Amniotic stem cell (primary cell): Measurements from ENCODE around the gene AKR1B15.
"Not testable (repeated sequence)": the region's sequence is repeated elsewhere in the genome, so short reads cannot be mapped to it uniquely, and the experiment has no call there.

ENCODE experiments used
- DNase-seq: peaks from one replicate; lab custom pipeline; 2025; lab: John Stamatoyannopoulos, UW

AKR1B15 gene

DNA sequence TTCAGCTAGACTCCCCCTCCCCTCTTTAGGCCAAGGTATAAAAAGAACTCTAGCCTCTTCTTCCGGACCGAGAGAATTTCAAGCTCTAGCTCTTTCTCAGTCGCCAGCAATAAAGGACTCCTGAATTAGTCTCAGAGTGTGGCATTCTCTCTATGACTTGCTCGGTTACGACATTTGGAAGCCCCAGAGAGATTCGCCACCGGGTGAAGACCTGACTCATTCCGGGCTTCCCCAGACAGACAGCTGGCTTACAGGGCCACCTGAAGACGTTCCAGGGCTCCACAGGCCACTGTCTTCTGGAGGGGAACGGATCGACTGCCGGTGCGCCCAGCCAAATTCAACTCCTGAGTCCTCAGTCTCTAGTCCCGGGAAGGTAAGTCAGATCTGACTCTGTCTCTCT is at the start of gene AKR1B15:
Gene AKR1B15 (plus strand): TSS at position 234 of the 400 bp plus-strand sequence. CDS start 15,510 bp downstream, outside the sequence.
- DNase-seq, result no peak

DNA sequence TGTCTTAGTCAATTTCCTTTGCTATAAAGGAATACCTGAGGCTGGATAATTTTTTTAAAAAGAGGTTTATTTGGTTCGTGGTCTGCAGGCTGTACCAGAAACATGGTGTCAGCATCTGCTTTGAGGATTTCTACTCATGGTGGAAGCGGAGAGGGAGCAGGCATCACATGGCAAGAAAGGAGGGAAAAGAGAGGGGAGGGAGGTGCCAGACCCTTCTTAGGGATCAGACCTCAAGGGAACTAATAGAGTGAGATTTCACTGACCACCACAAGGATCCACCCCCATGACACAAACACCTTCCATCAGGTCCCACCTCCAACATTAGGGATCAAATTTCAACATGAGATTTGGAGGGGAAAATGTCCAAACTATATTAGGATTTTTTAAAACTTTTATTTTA is 48.5 kb upstream of the AKR1B15 start:
- DNase-seq, result no peak

DNA sequence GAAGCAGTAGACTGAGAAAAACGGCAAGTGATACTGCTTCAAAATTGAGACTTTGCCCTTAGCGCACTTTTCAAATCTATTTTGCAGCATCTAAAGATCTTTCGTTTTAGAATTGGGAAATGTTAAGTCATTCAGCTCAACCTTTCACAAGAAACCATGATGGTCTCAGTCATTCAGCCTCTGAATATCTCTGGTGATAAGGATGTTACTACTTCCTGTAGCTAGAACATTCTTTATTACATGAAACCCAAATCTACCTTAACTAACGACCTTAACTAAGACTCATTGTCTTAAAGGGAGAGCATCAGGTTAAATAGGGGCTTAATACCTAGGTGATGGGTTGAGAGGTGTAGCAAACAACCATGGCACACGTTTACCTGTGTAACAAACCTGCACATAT is 47.9 kb upstream of the AKR1B15 start:
- no peak for DNase-seq

DNA sequence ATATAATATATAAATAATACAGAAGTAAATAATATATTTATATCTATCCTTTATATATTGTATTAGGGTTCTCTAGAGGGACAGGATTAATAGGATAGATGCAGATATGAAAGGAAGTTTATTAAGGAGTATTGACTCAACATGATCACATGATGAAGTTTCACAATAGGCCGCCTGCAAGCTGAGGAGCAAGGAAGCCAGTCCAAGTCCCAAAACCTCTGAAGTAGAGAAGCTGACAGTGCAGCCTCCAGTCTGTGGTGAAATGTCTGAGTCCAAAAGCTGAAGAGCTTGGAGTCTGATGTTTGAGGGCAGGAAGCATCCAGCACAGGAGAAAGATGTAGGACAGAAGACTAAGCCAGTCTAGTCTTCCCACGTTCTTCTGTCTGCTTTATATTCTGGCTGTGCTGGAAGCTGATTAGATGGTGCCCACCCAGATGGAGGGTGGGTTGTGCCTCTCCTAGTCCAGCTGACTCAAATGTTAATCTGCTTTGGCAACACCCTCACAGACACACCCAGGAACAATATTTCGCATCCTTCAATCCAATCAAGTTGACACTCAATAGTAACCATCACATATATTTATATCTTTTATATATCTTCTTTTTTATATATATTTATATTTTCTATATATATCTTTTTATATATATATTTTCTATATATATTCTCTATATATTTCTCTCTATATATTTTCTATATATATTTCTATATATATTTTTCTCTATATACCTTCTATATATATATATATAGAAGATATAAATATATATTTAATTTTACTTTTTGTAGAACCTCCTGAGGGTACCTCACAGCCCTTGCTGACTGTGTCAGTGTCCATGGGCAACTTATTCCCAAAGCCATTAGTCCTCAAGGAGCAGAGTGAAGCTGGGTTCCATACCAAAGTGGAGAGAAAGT is 46.2 kb upstream of the AKR1B15 start:
- no peak for DNase-seq

DNA sequence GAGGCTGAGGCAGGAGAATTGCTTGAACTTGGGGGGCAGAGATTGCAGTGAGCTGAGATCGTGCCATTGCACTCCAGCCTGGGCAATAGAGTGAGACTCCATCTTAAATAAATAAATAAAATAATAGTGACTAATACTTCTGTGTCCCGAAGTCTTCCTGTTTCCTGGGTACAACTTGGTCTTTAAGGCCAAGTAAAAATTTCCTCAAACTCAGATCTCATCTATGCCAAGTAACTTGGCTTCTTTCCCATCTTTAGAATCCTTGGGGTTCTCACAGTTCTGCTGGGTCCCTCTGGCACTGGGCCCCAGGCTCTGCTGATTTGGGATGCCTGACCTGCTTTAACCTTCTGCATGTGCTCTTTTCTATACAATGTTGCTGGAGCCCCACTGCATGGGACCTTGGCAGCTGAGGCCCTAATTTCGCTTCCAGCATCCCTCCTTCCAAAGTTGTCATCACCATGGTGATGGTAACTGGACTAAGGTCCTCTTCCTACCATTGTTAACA is 44.2 kb upstream of the AKR1B15 start:
- DNase-seq, result no peak

DNA sequence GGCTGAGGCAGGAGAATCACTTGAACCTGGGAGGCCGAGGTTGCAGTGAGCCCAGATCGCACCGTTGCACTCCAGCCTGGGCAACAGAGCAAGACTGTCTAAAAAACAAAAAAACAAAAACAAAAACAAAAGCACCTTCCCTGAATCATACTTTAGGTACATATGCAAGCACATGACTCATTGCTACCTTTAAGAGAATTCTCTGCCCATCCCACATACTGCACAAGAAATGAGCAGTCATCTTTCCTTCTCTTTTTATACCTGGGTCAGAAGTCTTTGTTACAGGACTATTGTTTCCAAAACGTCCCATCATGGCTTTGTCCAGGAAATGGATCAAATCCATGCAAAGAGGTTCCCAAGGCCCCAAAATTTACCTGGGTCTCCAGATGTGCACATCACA is 43.1 kb upstream of the AKR1B15 start:
- DNase-seq, result no peak

DNA sequence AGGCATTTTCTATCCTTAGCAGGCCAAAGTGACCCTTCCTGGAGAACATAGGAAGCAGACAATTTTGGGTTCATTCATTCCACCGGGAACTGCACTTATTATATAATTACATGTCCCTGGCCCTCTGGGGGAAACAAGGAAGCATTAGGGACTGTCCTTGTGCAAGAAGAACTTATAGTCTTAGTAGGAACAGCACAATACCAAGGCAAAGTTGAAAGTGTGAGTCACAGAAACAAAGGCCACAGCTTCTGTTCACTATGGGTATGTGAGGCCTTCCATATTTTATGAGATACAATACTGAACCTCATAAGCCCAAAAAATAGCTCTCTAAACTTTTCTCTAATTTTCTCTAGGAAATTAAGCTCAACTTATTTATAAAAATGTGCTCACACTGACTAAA is 39.9 kb upstream of the AKR1B15 start:
- DNase-seq, result no peak

DNA sequence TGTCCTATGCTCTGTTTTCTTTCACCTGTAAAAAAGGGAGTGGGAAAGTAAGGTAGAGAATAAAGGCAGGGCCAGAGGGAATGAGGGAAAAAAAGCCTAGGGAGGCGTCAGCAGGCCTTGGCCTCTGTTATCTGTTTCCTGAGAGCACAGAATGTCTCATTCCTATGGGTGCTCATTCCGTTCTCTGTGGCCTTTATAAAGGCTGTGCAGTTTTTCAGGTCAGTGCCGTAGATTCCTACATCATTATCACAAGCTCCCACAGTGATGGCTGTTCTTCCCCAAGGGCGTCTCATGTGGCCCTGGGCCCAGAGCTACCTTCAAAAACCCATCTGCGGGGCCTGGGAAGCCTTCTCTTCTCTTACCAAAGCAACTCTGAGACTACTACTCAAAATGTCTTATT is 38.3 kb upstream of the AKR1B15 start:
- no peak for DNase-seq

DNA sequence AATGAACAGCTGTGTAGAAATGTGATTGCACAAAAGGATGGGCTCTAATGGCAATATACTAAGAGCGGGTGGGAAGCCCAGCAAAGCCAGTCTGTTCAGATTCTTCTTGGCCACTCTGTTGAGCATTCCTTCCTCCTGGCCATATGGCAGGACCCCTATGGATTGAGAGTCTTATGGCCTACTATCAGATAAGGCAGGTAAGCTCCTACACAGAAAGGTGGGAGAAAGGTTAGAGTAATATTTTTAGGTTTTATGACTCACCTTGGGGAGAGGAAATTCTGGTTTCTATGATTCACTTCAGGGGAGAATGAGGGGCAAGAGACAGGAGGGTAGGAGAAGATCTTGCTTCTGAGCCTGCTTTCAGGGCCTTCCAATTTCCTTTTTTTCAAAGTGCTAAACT is 36.6 kb upstream of the AKR1B15 start:
- no peak for DNase-seq

DNA sequence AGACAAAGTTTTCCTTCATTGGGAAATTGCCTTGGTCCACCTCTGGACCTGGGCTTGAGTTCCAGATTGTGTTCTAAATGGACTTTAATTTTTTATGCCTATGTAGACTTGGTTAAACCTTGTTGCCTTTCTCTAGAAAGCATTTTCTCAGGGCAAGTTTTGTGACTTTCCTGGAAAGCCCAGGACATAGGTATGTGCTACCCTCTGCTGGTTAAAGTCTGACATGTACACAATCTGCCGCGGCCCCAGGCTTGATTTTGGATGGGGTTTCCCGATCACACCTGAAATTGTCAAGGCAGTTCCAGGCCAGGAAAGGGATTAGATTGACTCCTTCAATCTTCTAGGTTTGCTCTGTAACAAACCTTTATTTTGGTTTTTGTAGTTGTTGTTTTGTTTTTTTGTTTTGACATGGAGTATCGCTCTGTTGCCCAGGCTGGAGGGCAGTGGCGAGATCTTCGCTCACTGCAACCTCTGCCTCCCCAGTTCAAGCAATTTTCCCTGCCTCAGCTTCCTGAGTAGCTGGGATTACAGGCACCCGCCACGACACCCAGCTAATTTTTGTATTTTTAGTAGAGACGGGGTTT is 35.6 kb upstream of the AKR1B15 start:
- peak; percentile 41 for DNase-seq

DNA sequence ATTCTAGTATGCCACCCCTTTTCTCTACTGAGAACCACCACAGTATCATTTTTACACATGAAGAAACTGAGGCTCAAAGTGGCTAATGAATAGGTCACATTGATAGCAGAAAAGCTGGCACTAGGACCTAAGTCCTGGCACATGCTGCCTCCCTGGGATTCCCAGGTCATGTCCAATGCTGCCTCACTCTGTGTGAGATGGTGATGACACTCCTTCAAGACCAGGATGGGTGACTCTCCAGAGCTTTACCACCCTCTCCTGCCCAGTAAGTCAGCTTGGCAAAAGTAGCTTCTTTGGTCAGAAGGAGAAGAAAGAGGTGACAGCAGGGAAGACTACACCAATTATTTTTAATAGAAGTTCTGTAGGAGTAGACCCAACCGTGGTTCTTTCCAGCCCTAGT is 34.8 kb upstream of the AKR1B15 start:
- no peak for DNase-seq

DNA sequence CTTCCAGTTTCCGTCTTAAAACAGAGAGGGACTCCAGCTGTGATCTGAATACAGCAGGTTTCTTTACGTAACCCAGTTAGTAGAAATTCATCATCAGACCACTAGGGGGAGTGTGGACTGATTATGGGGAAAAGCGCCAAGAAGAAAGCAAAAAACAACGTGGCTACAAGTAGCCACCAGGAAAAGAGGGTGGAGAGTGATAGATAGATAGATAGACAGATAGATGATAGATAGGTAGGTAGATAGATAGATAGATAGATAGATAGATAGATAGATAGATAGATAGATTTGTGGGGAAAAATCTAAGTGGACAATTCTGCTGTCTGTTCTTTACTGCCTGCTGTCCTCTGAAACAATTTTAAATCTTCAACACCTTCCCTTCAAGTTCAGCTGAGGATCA is 34.2 kb upstream of the AKR1B15 start:
- DNase-seq, result peak; percentile 20

DNA sequence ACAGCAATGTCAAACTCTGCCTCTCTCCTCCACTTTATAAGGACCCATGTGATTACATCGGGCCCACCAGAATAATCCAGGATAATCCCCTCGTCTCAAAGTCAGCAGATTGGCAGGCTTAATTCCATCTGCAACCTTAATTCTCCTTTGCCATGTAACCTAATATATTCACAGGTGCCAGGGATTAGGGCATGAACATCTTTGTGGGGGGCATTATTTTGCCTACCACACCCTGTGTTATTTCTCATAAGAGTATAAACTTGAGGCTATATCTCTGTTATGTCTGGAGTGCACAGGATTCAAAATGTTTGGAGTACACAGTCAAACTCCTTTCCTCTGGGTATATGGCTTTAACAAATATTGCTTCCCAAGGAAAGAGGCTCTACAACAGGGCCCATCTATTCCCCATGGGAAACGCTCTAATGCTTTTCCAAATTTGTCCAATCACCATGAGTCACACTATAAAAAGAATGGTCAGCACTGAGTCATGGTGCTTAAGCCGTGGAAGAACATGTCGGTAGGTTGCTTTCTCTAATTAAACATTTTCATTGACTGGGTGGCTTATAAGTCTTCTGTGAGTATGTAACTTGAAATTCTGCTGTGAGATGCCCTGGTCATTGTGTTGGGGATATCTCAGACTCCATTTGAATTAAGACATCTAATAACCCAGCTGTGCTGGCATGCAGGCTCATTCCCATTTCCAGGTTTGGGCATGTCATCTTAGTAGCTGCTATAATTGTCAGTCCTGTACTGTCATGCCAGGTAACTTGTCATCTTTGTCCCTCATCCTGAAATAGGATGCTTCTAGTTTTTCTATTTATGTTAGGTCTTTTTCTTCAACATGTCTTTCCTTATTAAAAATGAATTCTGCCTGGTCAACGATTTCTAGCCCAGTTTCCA is 33.1 kb upstream of the AKR1B15 start:
- peak; percentile 40 for DNase-seq

DNA sequence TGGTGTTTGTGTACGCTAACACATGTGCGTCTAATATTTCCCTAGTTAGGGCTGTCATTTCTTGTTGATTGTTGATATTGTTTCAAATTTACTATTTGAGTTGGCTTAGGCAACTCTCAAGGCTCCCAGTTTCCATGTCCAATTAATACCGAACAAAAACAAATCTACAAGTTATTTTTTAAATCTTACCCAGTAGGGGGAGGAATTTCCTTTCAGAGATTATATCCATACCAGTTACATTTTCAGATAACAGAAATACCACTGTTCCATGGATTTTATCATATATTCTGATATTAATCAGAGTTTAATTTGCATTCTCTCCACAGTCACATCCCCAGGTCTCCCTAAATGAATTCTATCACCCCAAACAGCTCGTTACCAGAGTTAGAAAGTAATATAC is 28.8 kb upstream of the AKR1B15 start:
- DNase-seq, result no peak

DNA sequence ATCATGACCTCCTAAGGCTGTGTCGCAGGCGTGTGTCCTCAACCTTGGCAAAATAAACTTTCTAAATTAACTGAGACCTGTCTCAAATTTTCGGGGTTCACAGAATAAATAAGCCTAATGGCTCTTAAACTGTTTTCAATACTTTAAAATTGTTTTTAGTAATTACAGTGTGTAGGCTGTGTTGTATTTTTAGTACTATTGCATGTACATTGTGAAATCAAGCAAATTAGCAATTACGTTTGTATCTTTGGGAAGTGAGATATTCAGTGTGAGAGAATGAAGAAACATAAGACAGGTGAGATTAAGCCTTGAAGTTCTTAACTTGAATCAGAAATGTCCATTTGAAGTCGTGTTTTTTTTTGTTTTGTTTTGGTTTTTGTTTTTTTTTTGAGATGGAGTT is 26.3 kb upstream of the AKR1B15 start:
- DNase-seq, result no peak

DNA sequence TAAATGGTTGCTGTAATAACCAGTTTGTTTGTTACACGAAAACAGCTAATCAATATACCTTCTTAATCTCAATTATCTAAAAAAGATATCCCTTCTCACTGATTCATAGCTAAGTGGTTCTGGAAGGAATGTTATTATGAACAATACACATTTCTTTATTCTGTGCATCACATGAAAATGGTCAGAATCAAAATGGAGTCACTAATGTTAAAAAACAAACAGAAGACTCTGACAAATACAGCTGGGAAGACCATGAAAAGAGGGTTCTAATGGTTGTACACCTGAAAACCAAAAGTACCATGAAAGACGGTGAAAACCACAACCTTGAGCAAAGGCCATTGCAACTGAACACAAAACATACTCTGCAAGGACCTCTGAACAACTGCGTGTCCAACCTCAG is 23.5 kb upstream of the AKR1B15 start:
- DNase-seq, result not testable (repeated sequence)

DNA sequence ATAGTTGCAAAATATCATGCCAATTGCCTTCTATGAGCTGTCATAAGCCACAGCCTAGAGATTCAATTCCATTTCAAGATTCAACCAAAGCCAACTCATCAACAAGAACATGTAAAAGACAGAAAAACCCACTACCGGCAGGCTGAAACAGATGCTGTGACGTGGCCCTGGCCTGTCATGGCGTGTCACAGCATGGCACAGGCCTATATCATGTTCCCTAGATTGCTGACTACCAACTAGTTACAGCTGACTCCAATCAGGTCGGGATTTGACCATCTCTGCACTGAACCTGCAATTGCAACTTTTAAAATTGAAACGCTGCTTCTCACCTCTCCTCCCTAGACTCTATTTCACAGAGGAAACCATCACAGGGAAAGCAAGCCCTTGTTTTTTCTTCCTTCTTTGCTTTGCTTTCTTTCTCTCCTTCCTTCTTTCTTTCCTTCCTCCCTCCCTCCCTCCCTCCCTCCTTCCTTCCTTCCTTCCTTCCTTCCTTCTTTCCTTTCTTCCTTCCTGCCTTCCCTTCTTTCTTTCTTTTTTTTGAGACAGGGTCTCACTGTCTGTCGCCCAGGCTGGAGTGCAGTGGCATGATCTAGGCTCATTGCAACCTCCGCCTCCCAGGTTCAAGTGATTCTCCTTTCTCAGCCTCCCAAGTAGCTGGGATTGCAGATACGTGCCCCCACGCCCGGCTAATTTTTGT is 22.2 kb upstream of the AKR1B15 start:
- DNase-seq, result not testable (repeated sequence)

DNA sequence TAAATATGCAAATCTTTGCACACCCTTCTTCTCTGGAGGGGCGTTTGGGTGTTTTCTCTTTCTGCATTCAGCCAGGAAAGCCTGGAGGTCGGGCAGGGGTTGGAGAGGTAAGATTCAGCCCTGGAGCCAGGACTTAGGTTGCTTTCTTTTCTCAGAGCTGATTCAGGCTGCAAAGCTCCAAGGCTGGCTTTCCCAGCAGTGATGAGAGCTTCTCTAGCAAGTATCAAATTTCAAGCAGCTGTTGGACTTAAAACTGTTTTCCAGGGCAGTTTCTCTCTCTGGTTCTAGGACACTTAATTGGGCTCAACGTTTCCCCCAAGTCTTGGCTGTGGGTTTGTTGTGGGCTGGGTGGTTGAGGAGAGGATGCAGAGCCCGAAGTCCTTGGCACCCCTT is 20.9 kb upstream of the AKR1B15 start:
- DNase-seq, result peak; percentile 64

DNA sequence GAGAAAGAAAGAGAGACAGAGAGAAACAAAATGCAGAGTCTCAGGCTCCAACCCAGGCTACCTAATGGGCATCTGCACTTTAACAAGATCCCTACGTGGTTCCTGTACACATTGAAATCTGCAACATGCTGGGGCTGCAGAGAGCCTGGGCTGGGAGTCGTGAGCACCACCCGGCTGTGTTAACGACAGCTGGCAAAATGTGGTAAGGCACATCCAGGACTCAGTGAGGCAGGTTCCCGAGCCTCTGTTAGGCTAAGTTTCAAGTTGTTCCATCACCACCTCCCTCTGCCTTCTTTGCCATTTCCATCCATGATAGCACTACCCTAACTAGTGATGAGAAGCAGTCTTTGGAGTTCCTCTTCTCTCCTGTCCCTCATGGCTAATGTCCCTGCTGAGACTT is 20.2 kb upstream of the AKR1B15 start:
- no peak for DNase-seq

DNA sequence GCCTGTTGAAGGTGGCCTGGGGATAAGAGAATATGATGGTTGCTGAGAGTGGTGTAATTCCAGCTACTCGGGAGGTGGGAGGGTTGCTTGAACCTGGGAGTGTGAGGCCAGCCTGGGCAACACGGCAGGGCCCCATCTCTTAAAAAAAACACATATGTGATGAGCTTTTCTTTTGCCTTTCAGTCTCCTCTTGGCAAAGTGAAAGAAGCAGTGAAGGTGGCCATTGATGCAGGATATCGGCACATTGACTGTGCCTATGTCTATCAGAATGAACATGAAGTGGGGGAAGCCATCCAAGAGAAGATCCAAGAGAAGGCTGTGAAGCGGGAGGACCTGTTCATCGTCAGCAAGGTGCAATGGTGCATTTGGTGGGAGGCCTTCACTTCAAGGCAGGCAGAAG is 18.4 kb upstream of the AKR1B15 start:
- no peak for DNase-seq

DNA sequence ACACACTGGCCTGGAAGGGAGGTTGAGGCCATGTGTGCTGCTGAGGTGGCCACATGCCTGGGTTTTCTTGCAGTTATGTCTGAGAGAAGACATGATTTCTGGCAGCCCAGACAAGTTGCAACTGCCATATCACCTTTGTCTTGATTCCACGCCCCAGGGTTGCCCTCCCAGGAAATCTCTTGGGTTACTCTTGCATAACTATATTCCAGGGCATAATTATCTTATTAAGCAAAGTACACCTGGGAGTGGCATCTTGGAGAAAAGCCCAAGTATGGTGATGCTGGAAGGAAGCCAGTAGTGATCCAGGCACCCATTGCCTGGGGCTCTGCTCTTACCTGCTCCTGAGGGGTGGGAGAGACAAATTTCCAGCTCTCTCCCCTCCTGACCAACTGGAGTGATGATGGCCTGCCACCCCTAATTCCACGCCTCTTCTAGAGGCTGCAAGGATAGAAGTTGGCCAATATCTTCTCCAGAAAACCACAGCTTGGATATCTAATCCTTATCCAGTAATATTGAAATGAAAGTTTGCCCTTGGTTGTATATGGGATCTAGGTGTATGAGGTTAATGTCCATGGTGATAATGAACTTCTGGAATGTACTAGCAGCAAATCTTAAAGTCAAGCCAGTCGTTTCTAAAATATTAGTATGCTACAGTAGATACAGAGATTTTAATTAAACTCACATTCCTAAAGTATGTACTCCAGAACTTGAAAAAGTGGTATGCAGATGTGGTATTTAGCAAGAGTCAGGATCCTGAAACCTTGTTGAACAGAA is 16.5 kb upstream of the AKR1B15 start:
- no peak for DNase-seq
